ENCODE measurements around the gene SEMA4D.

GRCh38 chr9:89365532-89365912 is 132.4 kb downstream of the SEMA4D start:
- no peak for TF ChIP-seq CTCF (IDR thresholded peaks at IDR 0.05; ENCODE audit: low read depth, low read length)
- no peak for TF ChIP-seq POLR2A (IDR thresholded peaks at IDR 0.05; ENCODE audit: extremely low read depth, insufficient read length)

All from NB4 (cell line).